GM12873 (cell line): ENCODE measurements around the gene MN1.

Experiments
- TF ChIP-seq, protein P1 (sequence below): IDR thresholded peaks from 2 replicates; pipeline ENCODE4 v1.5.1; 2012; ENCODE audit warnings: low read depth, mild to moderate bottlenecking, moderate library complexity, low read length, control low read depth; ENCODE audit not compliant: insufficient read depth; ENCODE audit errors: missing control alignments

Gene MN1

GRCh38 chr22:27786291-27786932 lies 15.1 kb downstream of the MN1 start:
- TF ChIP-seq, protein P1, sequence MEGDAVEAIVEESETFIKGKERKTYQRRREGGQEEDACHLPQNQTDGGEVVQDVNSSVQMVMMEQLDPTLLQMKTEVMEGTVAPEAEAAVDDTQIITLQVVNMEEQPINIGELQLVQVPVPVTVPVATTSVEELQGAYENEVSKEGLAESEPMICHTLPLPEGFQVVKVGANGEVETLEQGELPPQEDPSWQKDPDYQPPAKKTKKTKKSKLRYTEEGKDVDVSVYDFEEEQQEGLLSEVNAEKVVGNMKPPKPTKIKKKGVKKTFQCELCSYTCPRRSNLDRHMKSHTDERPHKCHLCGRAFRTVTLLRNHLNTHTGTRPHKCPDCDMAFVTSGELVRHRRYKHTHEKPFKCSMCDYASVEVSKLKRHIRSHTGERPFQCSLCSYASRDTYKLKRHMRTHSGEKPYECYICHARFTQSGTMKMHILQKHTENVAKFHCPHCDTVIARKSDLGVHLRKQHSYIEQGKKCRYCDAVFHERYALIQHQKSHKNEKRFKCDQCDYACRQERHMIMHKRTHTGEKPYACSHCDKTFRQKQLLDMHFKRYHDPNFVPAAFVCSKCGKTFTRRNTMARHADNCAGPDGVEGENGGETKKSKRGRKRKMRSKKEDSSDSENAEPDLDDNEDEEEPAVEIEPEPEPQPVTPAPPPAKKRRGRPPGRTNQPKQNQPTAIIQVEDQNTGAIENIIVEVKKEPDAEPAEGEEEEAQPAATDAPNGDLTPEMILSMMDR, result no peak

DNA sequence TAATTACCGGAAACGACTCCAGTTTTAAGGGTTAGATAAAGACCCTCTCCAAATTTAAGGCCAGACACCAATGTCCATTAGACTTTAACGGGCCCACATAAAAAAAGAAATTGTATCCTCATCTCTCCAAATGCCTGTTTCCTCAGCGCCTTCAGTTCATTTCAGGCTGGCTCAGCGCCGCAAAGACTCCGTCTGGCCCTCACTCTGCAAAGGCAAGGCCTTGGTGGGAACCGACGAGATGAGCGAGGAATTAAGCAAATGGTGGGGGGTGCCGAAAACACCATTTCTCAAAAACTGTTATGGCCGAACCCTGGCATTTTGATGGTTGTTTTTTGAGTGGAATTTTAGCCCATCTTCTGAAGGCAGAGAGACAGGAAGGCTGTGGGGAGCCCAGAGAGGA lies 15.7 kb downstream of the MN1 start:
- TF ChIP-seq, protein P1, result no peak

DNA sequence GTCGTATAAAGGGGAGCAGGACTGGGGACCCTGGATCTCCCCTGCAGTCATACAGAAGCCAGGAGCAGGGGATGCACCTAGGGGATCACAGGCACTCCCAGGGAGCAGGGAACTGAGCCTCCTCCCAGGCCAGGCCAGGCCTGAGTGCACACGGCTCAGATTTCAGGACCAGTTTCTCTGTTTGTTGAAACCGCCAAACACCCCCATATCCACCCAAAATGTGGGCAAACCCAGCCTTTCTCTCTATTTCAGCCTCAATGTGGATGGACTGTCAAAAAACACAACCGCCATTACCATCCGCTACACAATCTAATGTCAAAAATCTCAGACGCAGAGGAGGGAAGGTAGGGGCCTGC lies 17.5 kb downstream of the MN1 start:
- TF ChIP-seq, protein P1, result no peak

- TF ChIP-seq, protein P1, result no peak
These were observed 18.0 kb downstream of the MN1 start for GRCh38 chr22:27783436-27784119.

DNA sequence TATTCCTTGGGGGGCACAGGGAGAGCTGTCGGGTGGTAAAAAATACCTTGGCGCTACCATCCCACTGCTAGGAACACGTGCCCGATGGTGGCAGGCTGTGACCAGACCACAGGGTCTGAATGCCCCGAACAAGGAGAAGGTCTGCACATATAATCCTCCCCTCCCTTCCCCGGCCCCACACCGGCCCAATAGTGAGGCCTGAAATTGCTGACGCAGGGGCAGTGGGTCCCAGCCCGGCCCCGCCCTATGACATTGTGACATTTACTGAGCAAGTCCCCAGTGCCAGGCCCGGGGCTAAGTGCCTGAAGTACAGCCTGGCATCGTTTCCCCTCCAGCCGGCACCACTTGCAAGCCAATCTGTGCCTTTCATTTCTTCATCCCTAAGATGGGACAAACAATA lies 19.5 kb downstream of the MN1 start:
- TF ChIP-seq, protein P1, result no peak

DNA sequence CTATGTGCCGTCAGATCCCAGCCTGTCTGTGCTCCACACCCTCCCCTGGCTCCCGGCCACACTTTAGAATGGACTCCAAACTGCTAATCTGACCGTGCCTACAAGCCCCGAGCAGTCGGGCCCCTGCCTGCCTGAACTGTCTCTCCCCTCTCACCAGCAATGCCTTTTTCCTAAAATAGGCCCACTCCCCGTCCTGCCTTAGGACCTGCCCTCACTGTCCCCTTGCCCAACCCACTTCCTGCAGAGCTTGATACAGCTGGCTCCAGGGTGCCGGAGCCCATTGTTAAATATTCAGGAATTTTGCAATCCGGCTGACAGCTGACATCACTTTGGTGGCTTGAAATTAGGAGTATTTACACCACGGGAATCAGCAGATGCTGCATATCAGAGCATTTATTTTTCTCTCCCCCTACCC lies 21.4 kb downstream of the MN1 start:
- TF ChIP-seq, protein P1, result no peak

DNA sequence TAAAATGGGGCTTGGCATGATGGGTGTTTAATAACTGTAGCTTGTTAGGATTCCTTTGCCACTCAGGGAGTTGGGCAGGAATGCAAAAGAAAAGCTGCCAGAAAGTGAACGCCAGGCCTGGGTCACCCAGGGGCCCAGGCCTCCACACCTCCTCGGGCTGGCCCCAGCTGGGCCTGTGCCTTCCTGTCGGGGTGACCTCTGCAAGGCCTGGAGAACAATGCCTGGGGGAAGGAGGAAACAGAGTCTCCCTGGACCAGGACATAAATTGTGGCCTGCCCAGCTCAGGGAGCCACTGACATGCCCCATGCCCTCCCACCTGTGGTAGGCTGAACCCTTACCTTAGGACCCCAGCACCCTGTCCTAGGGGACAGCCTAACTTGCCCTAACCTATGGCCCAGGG lies 21.9 kb downstream of the MN1 start:
- TF ChIP-seq, protein P1, result no peak
